GM18870 (cell line): ENCODE measurements around the gene PRKAB2.
"Not testable (repeated sequence)": the region's sequence is repeated elsewhere in the genome, so short reads cannot be mapped to it uniquely, and the experiment has no call there.

Experiments used
- ATAC-seq: cut with Tn5 transposase; IDR thresholded peaks from one replicate; pipeline ENCODE4 v1.9.1; 2021; ENCODE audit warnings: moderate library complexity; ENCODE audit not compliant: unreplicated experiment

Gene PRKAB2

DNA sequence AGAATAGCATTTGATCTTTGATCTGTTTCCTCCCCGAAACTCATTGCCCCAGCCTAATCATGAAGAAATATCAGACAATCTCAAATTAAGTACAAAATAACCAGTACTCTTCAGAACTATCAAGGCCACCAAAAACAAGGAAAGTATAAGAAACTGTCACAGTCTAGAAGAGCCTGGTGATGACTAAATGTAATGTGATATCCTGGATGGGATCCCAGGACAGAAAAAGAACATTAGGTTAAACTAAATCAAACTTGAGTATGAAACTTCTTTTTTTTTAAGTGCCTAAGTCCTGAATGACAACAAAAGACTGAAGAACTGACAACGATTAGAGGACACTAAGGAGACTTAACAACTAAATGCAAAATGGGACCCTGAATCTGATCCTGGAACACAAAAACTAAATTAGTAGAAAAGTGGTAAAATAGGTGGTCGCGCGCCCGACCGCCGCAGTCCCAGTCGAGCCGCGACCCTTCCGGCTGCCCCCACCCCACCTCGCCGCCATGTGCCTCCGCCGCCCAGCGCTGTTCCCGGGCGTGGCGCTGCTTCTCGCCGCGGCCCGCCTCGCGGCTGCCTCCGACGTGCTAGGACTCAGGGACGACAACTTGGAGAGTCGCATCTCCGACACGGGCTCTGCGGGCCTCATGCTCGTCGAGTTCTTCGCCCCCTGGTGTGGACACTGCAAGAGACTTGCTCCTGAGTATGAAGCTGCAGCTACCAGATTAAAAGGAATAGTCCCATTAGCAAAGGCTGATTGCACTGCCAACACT, 5.5 kb upstream of the PRKAB2 start:
- ATAC-seq: no peak

DNA sequence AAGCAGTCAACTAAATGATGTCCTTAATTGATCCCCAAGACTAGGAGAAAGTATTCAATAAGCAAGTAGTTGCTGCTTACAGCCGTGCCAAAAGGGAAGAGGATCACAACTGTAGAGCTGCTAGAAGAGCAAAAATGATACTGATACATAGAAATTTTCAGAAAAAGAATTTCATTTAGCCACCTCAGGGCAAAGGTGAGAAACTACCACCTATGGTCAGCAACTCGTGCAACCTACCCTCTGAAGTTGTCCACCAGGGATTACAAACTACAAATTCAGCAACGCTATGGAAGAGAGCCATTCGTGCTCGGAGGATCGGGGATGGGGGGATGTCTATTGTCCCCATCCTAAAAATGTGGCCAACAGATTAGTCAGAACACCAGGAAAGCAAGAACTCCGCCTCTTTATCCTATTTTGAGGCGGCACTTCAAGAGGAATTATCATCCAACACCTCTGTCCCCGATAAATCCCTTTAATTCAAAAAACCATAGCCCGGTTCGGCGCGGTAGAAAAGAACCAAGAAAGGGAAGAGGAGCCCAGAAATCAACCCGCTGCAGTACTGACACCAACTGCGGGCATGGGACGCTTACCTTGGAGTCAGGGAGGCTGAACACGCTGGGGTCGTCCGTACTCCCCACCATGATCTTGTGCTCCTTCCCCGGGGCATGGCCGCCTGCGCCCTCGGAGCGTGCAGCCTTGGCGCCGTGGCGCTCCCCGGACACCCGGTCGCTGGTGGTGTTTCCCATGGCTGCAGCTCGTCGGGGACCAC, 687 bp downstream of the PRKAB2 start:
- ATAC-seq: peak; percentile 3

GRCh38 chr1:147169840-147170674, 2.2 kb downstream of the PRKAB2 start:
- no peak for ATAC-seq

DNA sequence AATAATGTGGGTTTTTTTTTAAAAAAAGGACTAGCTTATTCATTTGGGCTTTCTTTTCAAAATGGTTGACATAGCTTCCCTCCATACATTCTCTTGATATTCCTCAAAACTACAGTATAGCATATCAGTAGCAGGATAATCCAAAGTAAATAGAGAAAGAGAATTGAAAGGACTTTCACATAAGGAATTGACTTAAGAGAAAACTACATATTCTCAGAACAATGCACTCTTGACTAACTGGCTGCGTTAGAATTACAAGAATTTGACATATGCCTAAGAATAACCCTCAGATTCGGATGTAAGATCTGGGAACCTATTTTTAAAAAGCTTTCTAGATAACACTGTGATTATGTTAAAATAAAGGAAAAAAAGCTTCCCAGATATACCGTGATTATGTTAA, 3.1 kb downstream of the PRKAB2 start:
- ATAC-seq: no peak

- ATAC-seq: no peak
Measured at GRCh38 chr1:147168626-147169058, 3.6 kb downstream of the PRKAB2 start.

DNA sequence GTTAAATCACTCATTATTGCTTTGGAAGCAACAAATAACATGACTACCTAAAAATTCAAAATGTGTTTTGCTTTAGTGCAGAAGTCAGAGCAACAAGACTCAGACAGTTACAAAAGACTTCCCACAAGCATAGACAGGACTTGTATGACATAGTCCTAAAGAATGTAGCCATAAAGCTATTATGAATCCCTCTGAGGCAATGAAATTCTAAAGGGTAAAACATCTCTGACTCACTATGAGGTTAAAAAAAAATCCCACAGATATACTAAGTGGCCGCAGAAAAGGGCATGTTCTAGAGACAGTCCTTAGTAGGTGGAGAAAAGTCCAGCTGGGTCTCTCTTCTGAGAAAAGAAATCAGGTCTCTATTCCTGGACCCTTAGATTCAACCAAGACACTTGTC, 4.9 kb downstream of the PRKAB2 start:
- no peak for ATAC-seq

DNA sequence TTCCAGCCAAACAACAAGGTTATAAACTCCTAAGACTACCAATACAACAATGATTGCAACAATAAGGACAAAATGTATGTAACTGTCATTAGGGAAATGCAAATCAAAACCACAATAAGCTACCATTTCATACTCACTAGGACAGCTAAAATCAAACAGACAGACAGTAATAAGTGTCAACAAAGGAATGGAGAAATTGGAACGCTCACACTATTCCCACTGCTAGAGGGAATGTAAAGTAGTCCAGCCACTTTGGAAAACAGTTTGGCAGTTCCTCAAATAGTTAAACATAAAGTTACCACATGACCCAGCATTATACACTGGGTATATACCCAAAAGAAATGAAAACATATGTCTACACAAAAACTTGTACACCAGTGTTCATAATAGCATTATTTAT, 9.3 kb downstream of the PRKAB2 start:
- no peak for ATAC-seq

DNA sequence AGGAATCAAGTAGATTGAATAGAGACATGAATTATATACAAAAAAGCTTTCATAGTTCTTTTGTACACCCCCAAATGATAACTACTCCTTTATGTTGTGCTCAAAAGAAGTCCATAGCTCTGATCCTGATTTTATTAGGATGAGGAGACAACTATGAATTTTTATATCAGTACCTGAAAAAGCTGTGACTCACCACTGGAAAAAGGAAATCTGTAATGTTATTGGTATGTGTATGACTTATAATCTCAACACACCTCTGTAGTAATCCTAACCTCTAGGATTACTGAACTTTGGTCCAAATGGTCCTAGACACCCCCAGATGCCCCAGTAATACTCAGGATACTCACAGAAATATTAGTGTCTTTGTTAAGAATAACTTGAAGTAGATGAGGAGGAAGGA, 10.2 kb downstream of the PRKAB2 start:
- no peak for ATAC-seq

DNA sequence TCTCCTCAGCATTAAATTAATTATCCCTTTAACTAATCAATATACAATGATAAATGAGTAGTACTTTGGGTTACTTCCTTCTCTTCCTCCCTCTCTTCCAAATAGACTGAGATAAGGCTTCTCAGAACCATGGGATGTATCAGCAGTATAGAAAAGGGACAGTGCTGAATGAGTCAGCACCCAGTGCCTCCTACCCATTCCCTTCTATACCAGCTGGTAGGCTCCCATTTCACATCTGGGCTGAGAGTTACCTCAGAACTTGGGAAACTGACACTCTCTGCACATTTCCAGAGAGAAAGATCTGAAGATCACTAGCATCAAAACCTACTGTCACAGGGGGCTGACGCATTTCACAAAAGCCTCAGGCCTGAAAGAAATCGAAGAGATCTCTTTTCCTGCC, 15.2 kb downstream of the PRKAB2 start:
- ATAC-seq: not testable (repeated sequence)

GRCh38 chr1:147156642-147157041, 15.6 kb downstream of the PRKAB2 start:
- ATAC-seq: no peak

- no peak for ATAC-seq
Measured at GRCh38 chr1:147152772-147153171, 19.5 kb downstream of the PRKAB2 start.

GRCh38 chr1:147151244-147151643, 21.0 kb downstream of the PRKAB2 start:
- no peak for ATAC-seq

DNA sequence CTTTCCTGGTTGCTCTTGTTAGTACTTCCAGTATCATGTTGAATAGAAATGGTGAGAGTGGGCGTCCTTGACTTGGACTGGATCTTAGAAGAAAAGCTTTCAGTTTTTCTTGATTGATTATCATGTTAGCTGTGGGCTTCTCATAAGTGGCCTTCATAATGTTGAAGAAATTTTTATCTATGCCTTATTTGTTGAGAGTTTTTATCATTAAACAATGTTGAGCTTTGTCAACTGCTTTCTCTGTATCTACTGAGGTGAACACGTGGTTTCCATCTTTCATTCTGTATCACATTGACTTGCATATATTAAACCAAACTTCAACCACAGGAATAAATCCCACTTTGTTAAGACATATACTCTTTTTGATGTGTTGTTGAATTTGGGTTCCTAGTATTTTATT, 29.4 kb downstream of the PRKAB2 start:
- ATAC-seq: no peak

- not testable (repeated sequence) for ATAC-seq
Measured at GRCh38 chr1:147130721-147131120, 41.5 kb downstream of the PRKAB2 start.

GRCh38 chr1:147129116-147129873, 43.0 kb downstream of the PRKAB2 start:
- no peak for ATAC-seq

DNA sequence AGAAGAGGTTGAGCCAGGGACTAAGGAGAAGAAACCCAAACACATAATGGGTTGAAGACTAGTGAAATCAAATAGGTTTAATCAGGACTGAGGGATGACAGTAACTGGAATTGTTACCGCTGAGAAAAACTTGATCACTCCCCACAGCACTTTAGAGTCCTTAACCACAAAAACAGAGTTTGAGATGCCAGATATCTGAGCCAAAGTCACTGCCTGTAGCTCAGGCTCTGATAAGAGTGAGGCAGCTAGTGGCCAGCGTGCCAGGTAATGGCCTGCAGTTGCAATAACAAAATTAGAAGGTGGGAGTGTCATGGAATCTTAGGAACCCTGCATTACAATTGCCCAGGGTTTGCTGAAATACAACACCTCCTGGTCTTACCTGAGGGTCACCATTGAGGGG, 48.0 kb downstream of the PRKAB2 start:
- ATAC-seq: no peak

GRCh38 chr1:147117109-147117508, 55.2 kb downstream of the PRKAB2 start:
- ATAC-seq: no peak

- ATAC-seq: no peak
Measured at GRCh38 chr1:147115496-147115895, 56.8 kb downstream of the PRKAB2 start.

DNA sequence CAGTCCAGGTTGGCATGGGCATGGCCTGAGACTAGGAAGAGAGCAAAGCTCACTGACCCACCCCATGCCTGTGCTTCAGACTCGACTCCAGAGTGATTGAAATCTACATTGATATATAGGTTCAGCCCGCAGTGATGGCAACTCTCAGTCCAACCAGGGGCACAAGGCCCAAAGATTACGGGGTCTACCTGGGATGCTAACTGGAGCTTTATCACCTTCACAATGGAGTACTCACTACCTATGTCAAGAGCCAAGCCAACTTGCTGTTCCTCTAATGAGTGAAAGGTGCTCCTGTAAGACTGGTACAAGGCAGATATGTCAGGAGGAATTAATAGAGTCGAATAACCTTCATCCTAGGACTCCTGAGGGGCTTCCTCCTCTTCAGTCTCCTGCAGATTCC, 57.2 kb downstream of the PRKAB2 start:
- not testable (repeated sequence) for ATAC-seq

DNA sequence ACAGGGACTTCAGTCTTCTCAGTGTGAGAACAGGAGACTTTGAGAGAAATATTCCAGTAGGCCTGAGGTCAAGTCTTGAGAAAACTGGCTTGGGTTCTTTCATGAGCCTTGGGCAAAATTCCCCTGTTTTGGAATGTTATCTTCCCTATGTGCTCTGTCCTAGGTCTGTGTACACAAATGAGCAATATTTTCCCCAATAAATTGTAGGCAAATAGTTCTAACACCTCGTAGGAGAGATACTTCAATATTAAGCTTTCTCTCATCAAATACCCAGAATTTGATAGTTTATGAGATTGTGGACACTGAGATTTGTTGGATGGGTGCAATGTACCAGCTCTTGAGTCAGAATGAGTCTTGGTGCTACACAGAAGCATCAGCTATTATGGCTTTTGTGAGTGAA, 57.9 kb downstream of the PRKAB2 start:
- ATAC-seq: not testable (repeated sequence)
